GM18511 (cell line): ENCODE results near the gene ENPEP.
"Not testable (repeated sequence)": the region's sequence is repeated elsewhere in the genome, so short reads cannot be mapped to it uniquely, and the experiment has no call there.

ENCODE experiments used
- ATAC-seq: cut with Tn5 transposase; IDR thresholded peaks from one replicate; pipeline ENCODE4 v1.9.1; 2021; ENCODE audit warnings: mild to moderate bottlenecking, moderate library complexity; ENCODE audit not compliant: unreplicated experiment

Gene ENPEP

DNA sequence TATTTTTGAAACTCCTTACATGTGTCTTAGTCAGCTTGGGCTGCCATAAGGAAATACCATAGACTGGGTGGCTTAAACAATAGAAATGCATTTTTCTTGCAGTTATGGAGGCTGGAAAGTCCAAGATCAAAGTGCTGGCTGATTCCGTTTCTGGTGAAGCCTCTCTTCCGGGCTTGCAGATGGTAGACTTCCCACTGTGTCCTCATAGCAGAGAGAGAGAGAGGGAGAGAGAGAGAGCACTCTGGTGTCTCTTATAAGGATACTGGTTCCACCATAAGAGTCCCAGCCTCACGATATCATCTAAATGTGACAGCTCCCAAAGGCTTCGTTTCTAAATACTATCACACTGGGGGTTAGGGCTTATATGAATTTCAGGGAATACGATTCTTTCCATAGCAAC is 39.7 kb downstream of the ENPEP start:
- ATAC-seq: peak; percentile 30

DNA sequence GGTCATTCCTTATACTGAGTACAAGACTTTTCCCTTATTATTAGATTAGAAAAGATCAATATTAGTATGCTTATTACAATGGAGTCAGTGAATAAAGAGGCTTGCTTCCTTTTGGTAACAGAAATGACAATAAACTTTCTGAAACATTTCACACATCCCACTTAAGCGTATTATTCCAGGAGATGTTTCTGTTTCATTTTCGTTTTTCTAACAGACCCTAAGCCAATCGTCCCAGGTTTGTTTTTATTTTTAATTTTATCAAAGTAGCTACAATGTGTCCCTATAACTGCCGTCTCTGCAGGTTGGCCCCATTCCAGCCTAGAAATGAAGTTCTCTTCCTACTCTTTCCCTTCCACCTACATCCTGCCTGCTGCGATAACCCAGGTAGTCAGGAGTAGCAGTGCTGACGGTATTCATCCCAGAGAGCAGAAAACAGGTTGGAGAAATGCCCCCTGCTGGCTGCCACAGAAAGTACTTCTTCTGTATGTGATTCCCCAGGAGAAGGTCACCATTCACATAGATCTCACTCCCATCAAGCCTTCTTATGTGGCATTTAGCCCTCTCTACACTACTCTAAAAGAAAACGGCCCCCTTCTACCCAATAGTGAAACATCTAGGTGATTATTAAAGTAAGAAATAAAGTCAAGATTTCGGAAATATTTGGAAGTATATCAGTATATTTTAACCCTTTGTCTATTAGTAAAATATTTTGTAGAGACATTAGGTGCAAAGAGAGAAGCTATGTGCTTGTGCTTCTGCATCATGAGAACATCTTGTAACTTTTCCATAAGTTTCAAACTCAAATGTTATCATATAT is 40.4 kb downstream of the ENPEP start:
- ATAC-seq: peak; percentile 86

DNA sequence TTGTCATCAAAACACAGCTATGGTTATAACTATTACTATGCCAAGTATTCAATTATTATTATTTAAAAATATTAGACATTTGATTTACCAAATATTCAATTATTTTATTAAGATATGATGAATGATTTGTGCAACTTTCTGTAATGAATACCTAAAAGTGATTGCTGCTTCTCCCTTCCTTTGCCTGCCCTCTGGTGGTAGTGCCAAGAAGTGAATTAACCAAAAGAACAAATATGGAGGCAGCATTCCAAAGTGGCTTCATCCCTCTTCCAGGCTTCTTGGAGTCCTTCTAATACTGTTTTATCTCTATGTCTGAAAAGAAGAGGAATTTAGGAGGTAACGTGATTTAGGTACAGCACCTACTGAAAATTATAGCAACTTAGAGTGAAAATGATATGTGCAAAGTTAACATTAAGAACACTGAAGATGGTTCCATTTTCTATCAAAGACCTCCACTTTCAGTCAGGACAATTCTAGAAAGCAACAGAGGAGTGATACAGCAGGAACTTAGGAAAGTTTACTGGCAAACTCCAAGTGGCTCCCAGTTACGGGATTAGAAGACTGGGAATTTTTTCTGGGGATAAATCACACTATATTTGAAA is 43.0 kb downstream of the ENPEP start:
- no peak for ATAC-seq

DNA sequence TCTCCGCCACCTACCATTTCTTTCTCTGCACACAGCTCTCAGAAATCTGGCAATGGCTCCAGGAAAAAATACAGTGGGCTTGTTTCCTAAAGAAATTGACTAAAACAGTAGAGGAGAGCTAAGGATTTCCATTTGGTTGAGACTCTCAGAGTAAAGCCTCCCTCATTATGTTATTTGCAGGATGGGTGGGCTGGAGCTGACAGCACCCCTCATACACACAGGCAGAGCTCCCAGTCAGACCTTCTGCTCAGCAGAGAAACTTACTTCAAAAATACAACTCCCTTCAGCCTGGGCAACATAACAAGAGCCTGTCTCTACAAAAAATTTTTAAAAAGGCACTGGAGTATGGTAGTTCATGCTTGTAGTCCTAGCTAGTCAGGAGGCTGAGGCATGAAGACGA is 44.9 kb downstream of the ENPEP start:
- ATAC-seq: no peak

DNA sequence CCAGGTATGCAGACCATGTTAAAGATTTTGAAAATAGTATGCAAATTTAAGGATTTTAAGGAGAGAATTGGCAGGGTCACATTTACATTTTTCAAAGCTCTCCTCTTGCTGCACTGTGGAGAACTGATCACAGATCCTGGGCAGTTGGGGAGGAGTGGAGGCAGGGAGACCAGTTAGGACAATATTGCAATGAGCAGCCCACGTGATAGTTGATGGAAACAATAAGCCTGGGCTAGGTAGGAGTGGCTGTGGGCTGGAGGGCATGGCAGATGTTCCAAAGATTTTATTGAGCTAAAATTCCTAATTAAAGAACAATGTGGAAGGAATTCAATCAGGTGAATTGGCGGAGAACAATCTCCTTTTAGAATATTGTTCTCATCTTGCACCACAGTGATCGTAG is 50.6 kb downstream of the ENPEP start:
- ATAC-seq: no peak

DNA sequence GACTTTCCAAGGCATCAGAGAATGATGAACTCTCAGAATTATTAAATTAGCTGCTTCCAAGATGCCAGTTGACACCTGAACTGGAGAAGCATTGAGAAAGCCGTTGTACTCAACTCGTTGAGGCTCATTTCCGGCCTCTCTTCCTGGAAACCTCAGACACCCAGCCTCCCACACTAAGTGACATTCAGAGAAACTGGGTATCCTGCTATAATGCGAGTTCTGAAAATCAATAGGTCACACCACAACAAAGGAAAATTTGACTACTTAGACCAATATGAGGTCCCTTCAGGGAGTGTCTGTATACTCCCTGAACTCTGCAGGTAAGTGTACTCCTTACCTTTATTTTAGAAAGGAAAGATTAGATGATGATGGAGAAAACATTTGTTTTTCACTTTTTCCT is 51.2 kb downstream of the ENPEP start:
- ATAC-seq: no peak

DNA sequence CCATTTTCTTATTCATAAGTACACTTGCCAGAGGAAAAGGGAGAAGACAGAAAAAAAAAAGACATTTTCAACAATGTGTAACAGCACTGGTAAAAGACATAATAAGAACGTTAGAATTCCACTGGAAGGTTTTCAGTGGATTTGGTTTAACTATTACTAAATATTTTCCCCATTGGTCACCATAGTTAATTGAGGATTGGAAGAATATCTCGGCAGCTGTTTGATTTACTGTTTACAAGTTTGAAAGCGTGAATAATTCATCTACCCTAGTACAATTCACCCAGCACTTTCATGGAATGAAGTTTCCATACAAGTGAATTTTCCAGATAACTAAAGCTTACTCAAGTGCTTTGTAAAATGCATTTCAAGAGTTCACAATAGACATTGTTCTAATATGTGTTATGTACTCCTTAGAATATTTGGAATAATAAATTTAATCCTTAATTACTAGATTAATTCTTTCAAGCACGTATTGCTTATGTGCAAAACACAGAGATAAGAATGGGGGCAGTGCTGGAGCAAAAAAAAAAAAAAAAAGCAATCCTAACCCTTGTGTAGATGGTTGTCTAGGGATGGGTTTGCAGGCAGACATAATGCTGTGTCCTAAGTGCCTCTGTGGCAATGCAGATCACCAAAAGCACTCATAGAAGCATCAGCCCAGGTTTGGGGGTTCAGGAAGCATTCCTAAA is 57.1 kb downstream of the ENPEP start:
- no peak for ATAC-seq

DNA sequence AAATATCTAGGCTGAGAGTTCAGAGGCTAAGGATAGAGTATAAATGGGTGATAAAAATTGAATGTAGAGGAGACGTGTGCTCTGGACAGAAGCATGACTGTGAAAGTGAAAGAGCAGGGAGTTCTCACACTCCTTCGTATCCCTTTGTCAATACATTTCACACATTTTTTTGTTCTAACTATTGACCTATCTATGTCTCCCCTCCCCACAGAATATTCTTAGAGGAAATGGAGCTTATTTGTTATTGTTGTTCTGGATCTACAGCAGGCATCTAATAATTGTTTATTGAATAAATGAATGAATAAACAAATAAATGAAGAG is 57.6 kb downstream of the ENPEP start:
- no peak for ATAC-seq

DNA sequence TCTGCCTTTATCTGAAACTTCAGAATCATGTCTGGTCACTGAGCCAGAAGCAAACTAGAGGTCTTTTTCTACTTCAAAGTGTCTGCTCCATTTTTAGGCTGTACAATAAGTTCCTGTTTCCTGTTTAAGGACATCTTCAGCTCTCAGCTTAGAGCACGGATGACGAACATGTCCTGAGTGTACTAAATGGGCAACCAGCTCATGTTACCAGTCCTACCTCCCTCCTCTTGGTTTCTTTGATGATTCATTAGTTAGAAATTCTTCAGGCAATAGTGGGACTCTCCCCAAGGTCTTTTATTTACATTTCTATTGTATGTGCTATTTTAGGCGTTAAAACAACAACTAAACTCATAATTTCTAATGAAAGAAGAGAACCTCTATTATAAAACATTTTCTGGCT is 58.0 kb downstream of the ENPEP start:
- no peak for ATAC-seq

DNA sequence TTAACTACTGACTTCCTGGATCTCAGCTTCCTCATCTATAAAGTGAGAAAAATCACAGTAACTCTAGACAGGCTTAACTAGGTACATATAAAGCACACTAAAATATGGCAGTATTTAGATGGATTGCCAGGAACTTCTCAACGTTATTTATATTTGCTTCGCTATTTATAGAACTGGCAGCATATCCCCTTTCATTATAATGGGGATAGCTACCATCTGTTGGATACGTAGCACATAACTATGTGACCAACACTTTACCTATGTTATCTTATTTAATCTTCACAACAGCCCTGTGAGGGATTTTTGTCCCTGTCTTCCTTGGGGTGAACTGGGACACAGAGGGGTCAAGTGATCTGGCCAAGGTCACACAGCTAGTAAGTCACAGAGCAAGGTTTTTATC is 64.6 kb downstream of the ENPEP start:
- no peak for ATAC-seq

DNA sequence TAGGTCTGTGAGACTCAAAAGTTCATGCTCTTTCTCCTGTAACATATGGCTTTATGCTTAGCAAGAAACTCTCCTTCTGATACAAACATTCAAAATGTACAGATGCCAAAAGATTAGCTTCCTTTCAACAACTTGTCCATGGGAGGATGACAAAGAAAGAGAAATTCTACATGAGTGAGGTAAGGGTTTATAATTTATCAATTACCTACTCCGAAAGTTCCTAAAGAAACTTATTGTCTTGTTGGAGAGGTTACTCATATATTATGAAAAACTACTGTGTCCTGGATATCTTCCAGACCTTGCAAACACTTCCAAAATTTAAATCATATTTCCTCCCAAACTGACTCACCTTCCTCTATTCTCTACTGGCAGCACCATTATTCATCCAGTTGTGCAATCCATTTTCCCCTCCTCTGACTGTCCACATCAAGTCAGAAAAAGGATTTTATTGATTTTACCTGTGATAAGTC is 65.1 kb downstream of the ENPEP start:
- ATAC-seq: no peak

DNA sequence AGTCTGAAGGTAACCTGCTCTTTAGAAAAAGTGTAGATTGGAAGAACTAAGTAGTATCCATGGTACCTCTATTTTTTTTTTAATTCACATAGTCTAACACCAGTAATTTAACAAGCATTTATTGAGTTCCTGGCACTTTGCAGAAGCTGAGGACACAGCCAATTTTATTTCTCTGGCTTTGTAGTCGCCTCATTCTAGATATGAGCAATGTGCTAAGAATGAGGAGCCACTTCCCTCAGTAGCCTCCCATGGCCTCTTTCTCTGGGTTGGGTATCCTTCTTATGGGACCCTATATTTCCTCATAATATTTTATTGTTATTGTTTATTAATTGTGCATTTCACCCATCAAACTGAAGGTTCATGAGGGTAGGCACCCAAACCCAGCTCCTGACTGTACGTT is 67.6 kb downstream of the ENPEP start:
- no peak for ATAC-seq

DNA sequence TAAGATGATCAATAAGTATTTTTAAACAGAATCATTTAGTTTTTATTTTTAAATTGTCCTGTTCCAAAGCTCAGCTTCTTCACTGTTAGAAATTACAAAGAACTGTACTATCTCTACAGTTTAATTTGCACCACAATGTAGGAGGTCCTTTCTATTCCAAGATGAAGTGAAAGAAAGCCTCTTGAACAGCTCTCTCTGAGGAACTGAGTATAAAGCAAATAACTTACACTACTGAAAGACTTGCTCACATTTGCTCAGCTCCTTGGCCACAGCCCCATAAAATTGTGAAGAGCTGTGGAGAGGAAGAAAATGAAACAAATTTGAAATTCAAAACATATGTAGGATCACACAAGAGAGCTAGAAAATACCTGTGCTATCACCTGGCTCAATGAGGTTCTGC is 68.6 kb downstream of the ENPEP start:
- no peak for ATAC-seq

DNA sequence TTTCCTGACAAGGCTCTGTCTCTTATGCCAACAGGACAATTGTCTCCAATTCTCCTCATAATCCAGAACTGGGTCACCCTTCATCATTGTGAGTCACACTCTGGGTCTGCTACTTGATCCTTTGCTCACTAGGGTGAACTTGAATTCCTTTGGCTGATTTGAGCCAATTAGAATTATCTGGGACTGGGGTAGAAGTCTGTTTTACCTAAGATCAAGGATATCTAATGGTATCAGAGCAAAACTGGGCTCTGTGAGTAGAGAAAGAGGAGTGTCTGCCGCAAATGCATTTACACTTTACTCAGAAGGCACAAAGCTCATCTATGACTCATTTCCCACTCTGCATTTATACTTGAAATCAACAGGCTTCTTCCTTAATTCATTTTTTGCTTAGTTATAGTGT is 74.3 kb downstream of the ENPEP start:
- ATAC-seq: no peak

DNA sequence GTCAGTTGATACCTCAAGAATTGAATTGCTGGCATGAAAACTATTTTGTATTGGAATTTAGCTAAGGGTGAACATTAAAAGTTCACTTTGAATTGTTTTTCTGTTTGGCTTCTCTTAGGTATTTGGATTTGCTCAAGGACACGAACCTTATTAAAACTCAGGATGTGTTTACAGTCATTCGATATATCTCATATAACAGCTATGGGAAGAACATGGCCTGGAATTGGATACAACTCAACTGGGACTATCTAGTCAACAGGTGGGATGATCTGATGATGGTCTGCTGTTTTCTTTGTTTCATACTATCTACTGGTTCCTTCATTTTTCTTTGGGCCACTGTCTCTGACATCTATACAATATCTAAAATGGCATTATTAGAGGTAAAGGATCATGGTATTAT is 77.2 kb downstream of the ENPEP start:
- no peak for ATAC-seq

DNA sequence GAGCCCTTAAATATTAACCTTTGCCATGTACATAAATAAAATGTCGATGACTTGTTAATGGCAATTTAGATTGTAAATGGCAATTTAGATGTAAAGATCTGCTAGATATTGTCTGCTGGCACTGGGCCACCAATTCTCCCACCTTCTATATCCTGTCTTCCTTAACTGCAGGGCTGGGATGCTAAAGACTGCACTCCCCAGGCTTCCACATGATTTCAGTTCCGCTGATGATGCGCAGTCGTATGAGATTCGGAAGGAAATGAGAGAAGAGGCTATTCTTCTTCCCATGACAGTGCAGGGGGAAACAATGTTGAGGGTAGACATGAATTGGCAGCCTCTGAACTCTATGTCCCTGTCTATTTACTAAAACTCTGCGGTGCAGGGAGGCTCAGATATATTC is 91.3 kb downstream of the ENPEP start:
- no peak for ATAC-seq

DNA sequence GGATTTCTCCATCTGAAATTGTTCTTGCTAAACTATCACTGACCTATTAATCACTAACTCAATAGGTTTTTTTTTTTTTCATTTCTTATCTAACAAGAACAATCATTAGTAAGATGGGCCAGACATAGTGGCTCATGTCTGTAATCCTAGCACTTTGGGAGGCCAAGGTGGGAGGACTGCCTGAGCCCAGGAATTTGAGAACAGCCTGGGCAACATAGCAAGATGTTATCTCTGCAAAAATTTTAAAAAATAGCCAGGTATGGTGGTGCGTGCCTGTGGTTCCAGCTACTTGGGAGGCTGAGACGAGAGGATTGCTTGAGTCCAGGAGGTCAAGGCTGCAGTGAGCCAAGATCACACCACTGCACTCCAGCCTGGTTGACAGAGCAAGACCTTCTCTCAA is 100.7 kb downstream of the ENPEP start:
- ATAC-seq: not testable (repeated sequence)

DNA sequence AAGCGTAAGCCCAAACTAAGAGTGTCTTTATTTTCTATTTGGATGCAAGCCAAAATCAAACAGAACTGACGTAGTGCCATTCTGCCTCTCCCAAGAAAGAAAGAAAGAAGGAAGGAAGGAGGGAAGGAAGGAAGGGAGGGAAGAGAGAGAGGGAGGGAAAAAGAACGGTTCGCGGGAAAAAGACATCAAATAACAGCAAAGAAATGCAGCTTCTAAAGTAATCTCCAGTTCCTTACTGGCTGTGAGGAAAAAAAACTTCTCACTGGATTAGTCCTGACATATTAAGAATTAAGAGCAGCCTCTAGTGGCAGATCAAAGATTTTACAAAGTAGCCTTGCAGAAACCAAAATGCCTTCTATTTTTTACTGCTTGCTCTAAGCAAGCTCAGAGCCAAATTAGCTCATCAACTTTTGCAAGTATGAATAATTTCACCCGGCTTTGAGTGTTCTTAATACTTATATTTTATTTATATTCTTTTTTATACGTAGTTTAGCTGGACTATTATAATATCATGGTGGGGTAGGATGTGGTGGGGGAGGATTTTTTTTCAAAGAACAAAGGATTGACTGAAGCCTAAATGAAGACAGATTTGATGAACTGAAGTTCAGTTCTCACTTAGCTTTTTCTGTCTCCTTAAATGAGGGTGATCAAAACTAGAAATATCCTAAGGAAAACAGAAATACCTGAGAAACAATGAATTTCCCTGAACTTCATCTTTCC is 110.3 kb downstream of the ENPEP start:
- ATAC-seq: no peak

DNA sequence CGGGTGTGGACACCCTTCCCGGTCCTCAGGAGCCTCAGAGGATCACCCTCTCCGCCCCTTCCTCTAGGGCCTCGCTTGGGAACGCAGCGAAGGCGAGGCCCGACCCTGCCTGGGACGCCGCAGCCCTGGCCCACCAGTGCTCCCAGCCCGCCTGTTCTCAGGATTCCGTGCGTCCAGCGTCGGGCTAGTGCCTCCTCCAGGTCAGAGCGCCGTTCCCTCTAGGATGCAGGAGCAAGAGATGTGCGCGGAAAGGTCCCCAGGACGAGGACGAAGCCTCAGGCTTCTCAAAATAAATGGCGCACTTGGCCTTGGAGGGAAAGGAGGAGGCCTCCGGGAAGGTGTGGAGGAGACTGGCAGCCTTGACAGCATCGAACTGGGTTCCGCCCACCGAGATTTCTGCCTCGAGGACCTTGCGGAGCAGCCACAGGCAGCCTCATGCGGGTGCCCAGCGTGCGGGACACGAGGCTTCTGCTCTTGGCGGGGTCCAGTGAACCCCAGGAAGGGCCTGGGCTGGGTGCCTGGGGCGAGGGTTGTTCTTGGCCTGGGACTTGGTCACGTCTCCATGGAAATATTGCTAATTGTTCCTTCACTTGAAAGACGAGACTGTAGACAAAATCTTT is 111.8 kb downstream of the ENPEP start:
- no peak for ATAC-seq

DNA sequence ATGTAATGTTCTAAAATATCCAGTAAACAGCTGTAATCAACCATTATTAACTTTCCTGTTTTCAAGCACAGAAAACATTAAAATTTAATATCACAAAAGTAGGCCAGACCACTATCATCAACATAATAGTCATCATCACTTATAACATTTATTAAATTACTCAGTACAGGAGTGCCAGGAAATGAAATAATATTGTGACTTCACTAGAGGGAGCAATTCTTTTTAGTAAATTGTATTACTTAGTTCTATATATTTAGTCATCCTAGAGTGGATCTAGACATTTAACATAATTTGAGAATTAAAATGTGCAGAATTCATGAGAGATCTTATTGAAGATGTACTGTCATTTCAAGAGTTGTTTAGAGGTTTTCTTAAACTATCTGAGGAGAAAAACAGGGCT is 113.3 kb downstream of the ENPEP start:
- no peak for ATAC-seq

DNA sequence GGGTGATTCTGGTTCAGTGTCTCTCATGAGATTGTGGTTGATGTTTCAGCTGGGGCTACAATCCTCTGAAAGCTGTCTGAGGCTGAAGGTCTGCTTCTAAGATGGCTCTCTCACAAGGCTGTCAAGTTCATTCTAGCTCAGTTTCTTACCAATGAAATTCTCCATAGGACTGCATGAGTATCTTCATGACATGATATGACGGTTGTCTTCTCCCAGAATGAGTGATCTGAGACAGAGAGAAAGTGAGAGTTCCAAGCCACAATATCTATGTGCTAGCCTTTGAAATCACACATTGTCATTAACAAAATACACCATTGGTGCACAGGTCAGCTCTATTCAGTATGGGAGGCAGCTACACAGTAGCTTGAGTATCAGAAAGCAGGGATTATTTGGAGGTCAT is 119.6 kb downstream of the ENPEP start:
- no peak for ATAC-seq
